CD14-positive monocyte (primary cell): Measurements from ENCODE around the gene PTCD1. TPM values are rescaled to one million over a fixed set of nuclear protein-coding genes. Genes with fewer than 3 reads are reported as not detected.
A peak's percentile ranks its signal among the peaks of the same experiment; 100 is the strongest.

Experiments
- DNase-seq, 3 donors: peaks; one replicate each; pipeline ENCODE4 v3.0.0-alpha.2; 2011 to 2022
- H2AFZ ChIP-seq: 2 replicates; pipeline ENCODE4 v1.6.0; 2012; ENCODE audit warnings: mild to moderate bottlenecking, low read depth, low read length, inconsistent platforms; ENCODE audit not compliant: insufficient read depth, poor library complexity, severe bottlenecking
- H3K27ac ChIP-seq, 2 donors: 1 replicate in 1 of 2; 2 replicates in 1 of 2; pipeline ENCODE4 v1.5.1; 2012 to 2013; ENCODE audit warnings: low read length in 2 of 2, control low read depth in 1 of 2, inconsistent platforms in 1 of 2, low read depth in 1 of 2, mild to moderate bottlenecking in 1 of 2
- H3K27me3 ChIP-seq, 2 donors: one replicate each; pipeline versions ENCODE4 v1.6.0 to v1.6.1; 2011 to 2013; ENCODE audit warnings: low read length in 2 of 2; ENCODE audit not compliant: control insufficient read depth in 2 of 2, insufficient read depth in 2 of 2
- H3K36me3 ChIP-seq, 2 donors: replicated peaks in 1 of 2; 1 replicate in 1 of 2; 2 replicates in 1 of 2; pipeline versions ENCODE4 v1.5.1 to v1.6.1; 2012 to 2013; ENCODE audit warnings: low read length in 2 of 2, control low read depth in 1 of 2, inconsistent platforms in 1 of 2, mild to moderate bottlenecking in 1 of 2; ENCODE audit not compliant: insufficient read depth in 2 of 2, control insufficient read depth in 1 of 2
- H3K4me1 ChIP-seq, 2 donors: 1 replicate in 1 of 2; 2 replicates in 1 of 2; pipeline versions ENCODE4 v1.5.1 to v1.6.1; 2012 to 2013; ENCODE audit warnings: low read length in 2 of 2, control low read depth in 1 of 2, inconsistent platforms in 1 of 2, mild to moderate bottlenecking in 1 of 2, moderate library complexity in 1 of 2; ENCODE audit not compliant: insufficient read depth in 2 of 2, control insufficient read depth in 1 of 2
- H3K4me2 ChIP-seq: replicated peaks from 2 replicates; pipeline ENCODE3; 2012; ENCODE audit warnings: low read length, moderate library complexity, mild to moderate bottlenecking; ENCODE audit not compliant: poor library complexity, severe bottlenecking; ENCODE audit errors: extremely low read depth
- H3K4me3 ChIP-seq, 3 experiments: fragments of 200-600 bp in 1 of 3; sonication (generic) in 1 of 3; replicated peaks in 1 of 3; 1 replicate in 2 of 3; 2 replicates in 1 of 3; pipeline ENCODE4 v1.5.1; 2011 to 2013; ENCODE audit warnings: low read length in 3 of 3, mild to moderate bottlenecking in 3 of 3, control low read depth in 2 of 3, low read depth in 2 of 3, inconsistent platforms in 1 of 3, moderate library complexity in 1 of 3
- H3K79me2 ChIP-seq: 2 replicates; pipeline ENCODE4 v1.6.0; 2012; ENCODE audit warnings: mild to moderate bottlenecking, control low read depth, inconsistent platforms, low read length, moderate library complexity; ENCODE audit not compliant: insufficient read depth
- H3K9ac ChIP-seq: 2 replicates; pipeline ENCODE4 v1.6.0; 2017; ENCODE audit warnings: low read length, mild to moderate bottlenecking; ENCODE audit not compliant: insufficient read depth, poor library complexity, severe bottlenecking
- H3K9me3 ChIP-seq, 2 donors: replicated peaks in 1 of 2; 1 replicate in 1 of 2; 2 replicates in 1 of 2; pipeline versions ENCODE4 v1.5.1 to v1.6.1; 2012 to 2013; ENCODE audit warnings: low read length in 2 of 2, control low read depth in 1 of 2; ENCODE audit not compliant: control insufficient read depth in 1 of 2, insufficient read depth in 1 of 2
- H4K20me1 ChIP-seq: 2 replicates; pipeline ENCODE4 v1.6.0; 2012; ENCODE audit warnings: mild to moderate bottlenecking, low read length, control low read depth, moderate library complexity; ENCODE audit not compliant: insufficient read depth
- H3K27ac Mint-ChIP-seq, 7 donors: one replicate each; pipeline ENCODE4 v1.8.0; 2020; ENCODE audit warnings: mild to moderate bottlenecking in 7 of 7, mixed read lengths in 7 of 7, moderate library complexity in 6 of 7, inconsistent platforms in 2 of 7
- H3K27me3 Mint-ChIP-seq, 3 donors: one replicate each; pipeline ENCODE4 v1.8.0; 2021 to 2022; ENCODE audit warnings: low read depth in 3 of 3, mild to moderate bottlenecking in 3 of 3, mixed read lengths in 3 of 3, moderate library complexity in 3 of 3, inconsistent platforms in 1 of 3
- H3K36me3 Mint-ChIP-seq, 2 donors: one replicate each; pipeline ENCODE4 v1.8.0; 2020; ENCODE audit warnings: mixed read lengths in 2 of 2, inconsistent platforms in 1 of 2, mild to moderate bottlenecking in 1 of 2
- H3K4me1 Mint-ChIP-seq: one replicate; pipeline ENCODE4 v1.8.0; 2020; ENCODE audit warnings: mild to moderate bottlenecking, mixed read lengths
- H3K4me3 Mint-ChIP-seq, 2 donors: one replicate each; pipeline ENCODE4 v1.8.0; 2020; ENCODE audit warnings: mild to moderate bottlenecking in 2 of 2, mixed read lengths in 2 of 2, moderate library complexity in 1 of 2
- H3K9me3 Mint-ChIP-seq, 7 donors: one replicate each; pipeline ENCODE4 v1.8.0; 2020 to 2022; ENCODE audit warnings: mixed read lengths in 7 of 7, mild to moderate bottlenecking in 6 of 7, moderate library complexity in 6 of 7, inconsistent platforms in 2 of 7
- CTCF ChIP-seq: fragments of 200-600 bp; IDR thresholded peaks from one replicate; pipeline ENCODE4 v1.8.0; 2022; ENCODE audit warnings: antibody characterized with exemption, mild to moderate bottlenecking
- WGBS: methylation state at CpG from one replicate; pipeline ENCODE4 v1.1.5; 2013; ENCODE audit warnings: missing lambda C conversion rate; ENCODE audit not compliant: insufficient coverage; 5-methylcytosine and 5-hydroxymethylcytosine counted together
- intact Hi-C, 2 donors: fragments of 100-400 bp; cut with micrococcal nuclease; formaldehyde crosslinking; loops; one replicate each; pipeline versions ENCODE4 v1.15.0 to v1.15.1; 2023
- polyA plus RNA-seq, 3 donors: library from polyadenylated mRNA; depleted of rRNA in 1 of 3; unstranded in 2 of 3; stranded (reverse) in 1 of 3; fragments of 300-500 nt in 2 of 3; fragments of >200 nt in 1 of 3; fragmentation: Illumina TruSeq in 2 of 3; gene quantifications; 1 replicate in 2 of 3; 2 replicates in 1 of 3; pipeline ENCODE4 v1.2.3, GENCODE V29; 2012 to 2021

The PTCD1 gene
- polyA plus RNA-seq, 3 donors, result 0.74 to 4.3 (median 1.6) TPM

GRCh38 chr7:99384523-99384922 is 54.1 kb downstream of the PTCD1 start:
- intact Hi-C loops, result no loop called here
- H3K27me3 Mint-ChIP-seq, result peaks cover 0 to 3% (median 0%) of the 10 kb centered on the region in 3 donors
- no peak overlapping the region for H3K4me3 Mint-ChIP-seq
- no peaks in the 10 kb centered on the region for H3K9me3 Mint-ChIP-seq
- H4K20me1 ChIP-seq, result peaks cover 98% of the 10 kb centered on the region
- peak overlapping the region; percentile 71 to 92 (median 84) for H3K27ac Mint-ChIP-seq
- TF ChIP-seq CTCF, result no peak
- WGBS, result no CpG with 5 or more reads among the region's 4 CpGs
- peaks cover 68 to 78% of the 10 kb centered on the region in 2 donors for H3K36me3 ChIP-seq
- H3K4me1 ChIP-seq, result peaks cover 52 to 73% of the 10 kb centered on the region in 2 donors
- H3K79me2 ChIP-seq, result peaks cover 97% of the 10 kb centered on the region
- no peak for DNase-seq
- H3K36me3 Mint-ChIP-seq, result peaks cover 35 to 83% of the 10 kb centered on the region in 2 donors
- no peaks in the 10 kb centered on the region for H3K9me3 ChIP-seq
- no peak overlapping the region for H3K4me2 ChIP-seq
- peak overlapping the region; percentile 43 for H3K9ac ChIP-seq
- H3K27ac ChIP-seq, result peak overlapping the region; percentile 59 to 74
- no peaks in the 10 kb centered on the region for H3K27me3 ChIP-seq
- H3K4me1 Mint-ChIP-seq, result peaks cover 54% of the 10 kb centered on the region
- no peak overlapping the region for H3K4me3 ChIP-seq
- no peak overlapping the region for H2AFZ ChIP-seq

GRCh38 chr7:99383791-99384370 is 54.7 kb downstream of the PTCD1 start:
- H3K27me3 ChIP-seq, result no peaks in the 10 kb centered on the region
- Mint-ChIP-seq H3K4me1 (peaks cover 60% of the 10 kb centered on the region), H3K27ac (peak overlapping the region; percentile 71 to 92 (median 86)), H3K9me3 (peaks cover 0 to 1% (median 0%) of the 10 kb centered on the region in 7 donors), H3K36me3 (peaks cover 35 to 79% of the 10 kb centered on the region in 2 donors), H3K27me3 (peaks cover 0 to 2% (median 0%) of the 10 kb centered on the region in 3 donors), H3K4me3 (no peak overlapping the region)
- peak overlapping the region; percentile 59 to 74 for H3K27ac ChIP-seq
- H3K9me3 ChIP-seq, result no peaks in the 10 kb centered on the region
- 90% methylated on average over 8 of the region's 13 CpGs for WGBS
- TF ChIP-seq CTCF, result no peak
- H3K36me3 ChIP-seq, result peaks cover 62 to 72% of the 10 kb centered on the region in 2 donors
- intact Hi-C loops, result no loop called here
- H3K4me1 ChIP-seq, result peaks cover 59 to 80% of the 10 kb centered on the region in 2 donors
- H2AFZ ChIP-seq, result no peak overlapping the region
- peak overlapping the region; percentile 43 for H3K9ac ChIP-seq
- peak in 1 of 3 donors; percentile 30 for DNase-seq
- peaks cover 94% of the 10 kb centered on the region for H3K79me2 ChIP-seq
- no peak overlapping the region for H3K4me2 ChIP-seq
- H3K4me3 ChIP-seq, result no peak overlapping the region
- peaks cover 94% of the 10 kb centered on the region for H4K20me1 ChIP-seq
